DOHH2 (cell line): ENCODE data around the gene NUP160.

Experiments
- H3F3A ChIP-seq: fragments of 200-600 bp; sonication (generic), shearing (Covaris generic); 2 replicates; pipeline ENCODE4 v1.6.0; 2016; ENCODE audit warnings: antibody characterized with exemption, mild to moderate bottlenecking; ENCODE audit not compliant: control insufficient read depth, insufficient read depth
- H3K27ac ChIP-seq: fragments of 200-600 bp; sonication (generic); 2 replicates; pipeline ENCODE4 v1.5.1; 2014; ENCODE audit warnings: low read depth, mild to moderate bottlenecking, low read length, moderate library complexity
- H3K27me3 ChIP-seq: fragments of 200-600 bp; sonication (generic); 2 replicates; pipeline ENCODE4 v1.6.1; 2014; ENCODE audit warnings: mild to moderate bottlenecking, low read length, mixed read lengths; ENCODE audit not compliant: control insufficient read depth
- H3K36me3 ChIP-seq: fragments of 200-600 bp; sonication (generic); 2 replicates; pipeline ENCODE4 v1.6.1; 2014; ENCODE audit warnings: mild to moderate bottlenecking, low read length, moderate library complexity, mixed read lengths; ENCODE audit not compliant: control insufficient read depth
- H3K4me1 ChIP-seq: fragments of 200-600 bp; sonication (generic); 2 replicates; pipeline ENCODE4 v1.6.1; 2014; ENCODE audit warnings: mild to moderate bottlenecking, low read length, mixed read lengths; ENCODE audit not compliant: control insufficient read depth
- H3K4me2 ChIP-seq: fragments of 200-600 bp; sonication (generic); 2 replicates; pipeline ENCODE4 v1.6.0; 2014; ENCODE audit warnings: mild to moderate bottlenecking, low read length, moderate library complexity
- H3K4me3 ChIP-seq: fragments of 200-600 bp; sonication (generic); 2 replicates; pipeline ENCODE4 v1.5.1; 2014; ENCODE audit warnings: mild to moderate bottlenecking, low read length, mixed read lengths
- H3K79me2 ChIP-seq: fragments of 200-600 bp; sonication (generic); 2 replicates; pipeline ENCODE4 v1.6.1; 2014; ENCODE audit warnings: mild to moderate bottlenecking, low read length, mixed read lengths; ENCODE audit not compliant: control insufficient read depth
- H3K9me2 ChIP-seq: fragments of 200-600 bp; sonication (generic); replicated peaks from 2 replicates; pipeline ENCODE4 v1.6.1; 2014; ENCODE audit warnings: mild to moderate bottlenecking, low read length, mixed read lengths; ENCODE audit not compliant: control insufficient read depth
- H3K9me3 ChIP-seq: fragments of 200-600 bp; sonication (generic); 2 replicates; pipeline ENCODE4 v1.6.1; 2014; ENCODE audit warnings: antibody characterized with exemption, low read length, mixed read lengths; ENCODE audit not compliant: control insufficient read depth, insufficient read depth
- H4K20me1 ChIP-seq: fragments of 200-600 bp; sonication (generic); 2 replicates; pipeline ENCODE4 v1.6.0; 2014; ENCODE audit warnings: low read depth, mild to moderate bottlenecking, antibody characterized with exemption, low read length, moderate library complexity; ENCODE audit not compliant: control insufficient read depth, insufficient read depth
- CTCF ChIP-seq: fragments of 200-600 bp; sonication (generic); IDR thresholded peaks from one replicate; pipeline ENCODE4 v1.5.1; 2014; ENCODE audit warnings: antibody characterized with exemption, mild to moderate bottlenecking, low read depth, low read length; ENCODE audit not compliant: poor library complexity, severe bottlenecking
- EZH2phosphoT487 ChIP-seq: fragments of 200-600 bp; sonication (generic); IDR thresholded peaks from 2 replicates; pipeline ENCODE4 v1.6.1; 2017; ENCODE audit warnings: borderline replicate concordance, mild to moderate bottlenecking, antibody characterized with exemption, low read length, moderate library complexity, mixed read lengths

Gene NUP160

GRCh38 chr11:47731475-47731874 is 116.7 kb downstream of the NUP160 start:
- H3K36me3 ChIP-seq: peaks cover 96% of the 10 kb centered on the region
- H3K4me1 ChIP-seq: no peaks in the 10 kb centered on the region
- H4K20me1 ChIP-seq: no peaks in the 10 kb centered on the region; the same call in 1 of the 2 replicates
- H3K79me2 ChIP-seq: peaks cover 10% of the 10 kb centered on the region; the same call in 1 of the 2 replicates
- no peaks in the 10 kb centered on the region for H3K27me3 ChIP-seq
- H3K4me3 ChIP-seq: no peak overlapping the region
- H3K27ac ChIP-seq: no peak overlapping the region
- H3K4me2 ChIP-seq: no peak overlapping the region
- TF ChIP-seq EZH2phosphoT487 (no peak), CTCF (no peak)
- H3F3A ChIP-seq: peaks cover 17% of the 10 kb centered on the region
- H3K9me3 ChIP-seq: no peaks in the 10 kb centered on the region
- no peaks in the 10 kb centered on the region for H3K9me2 ChIP-seq
